ENCODE data around the gene SPINK7. TPM values are rescaled to one million over a fixed set of nuclear protein-coding genes. Genes with fewer than 3 reads are reported as not detected.

SPINK7 gene
- total RNA-seq, 2 donors from 2014 or later = not detected

GRCh38 chr5:148342371-148343045, 30.3 kb downstream of the SPINK7 start:
- H3K4me1 ChIP-seq (ENCODE audit: control insufficient read depth, insufficient read depth, low read length) = no peaks in the 10 kb centered on the region
- no peaks in the 10 kb centered on the region for H3K9me3 ChIP-seq (ENCODE audit: control insufficient read depth, low read length)
- no peak overlapping the region for H3K27ac Mint-ChIP-seq
- DNase-seq = no peak
- TF ChIP-seq CTCF (conservative IDR thresholded peaks at IDR 0.05) = no peak
- no peaks in the 10 kb centered on the region for H3K9me3 Mint-ChIP-seq
- no peaks in the 10 kb centered on the region for H3K4me1 Mint-ChIP-seq
- H3K27me3 ChIP-seq (ENCODE audit: control insufficient read depth, insufficient read depth, low read length, poor library complexity, severe bottlenecking) = no peaks in the 10 kb centered on the region
- H3K36me3 Mint-ChIP-seq (ENCODE audit: low read depth) = no peaks in the 10 kb centered on the region
- H3K36me3 ChIP-seq (ENCODE audit: control insufficient read depth, insufficient read depth, low read length) = no peaks in the 10 kb centered on the region
- no peak overlapping the region for H3K27ac ChIP-seq (ENCODE audit: low read depth, low read length)
- WGBS, 2 experiments (ENCODE audit: insufficient coverage in 1 of 2, insufficient read length in 1 of 2) = 85 to 86% methylated on average over 1 of the region's 2 CpGs
- H3K27me3 Mint-ChIP-seq (ENCODE audit: insufficient read depth) = peaks cover 3% of the 10 kb centered on the region
- H3K9ac ChIP-seq (ENCODE audit: extremely low read depth, low read length, poor library complexity, severe bottlenecking) = no peak overlapping the region
- H3K4me3 Mint-ChIP-seq = no peak overlapping the region
- H3K4me3 ChIP-seq (ENCODE audit: low read length) = no peak overlapping the region

GRCh38 chr5:148343046-148343407, 30.8 kb downstream of the SPINK7 start:
- Histone ChIP-seq H3K27me3 (ENCODE audit: control insufficient read depth, insufficient read depth, low read length, poor library complexity, severe bottlenecking) (no peaks in the 10 kb centered on the region), H3K9ac (ENCODE audit: extremely low read depth, low read length, poor library complexity, severe bottlenecking) (no peak overlapping the region), H3K4me3 (ENCODE audit: low read length) (no peak overlapping the region), H3K4me1 (ENCODE audit: control insufficient read depth, insufficient read depth, low read length) (no peaks in the 10 kb centered on the region), H3K27ac (ENCODE audit: low read depth, low read length) (no peak overlapping the region), H3K36me3 (ENCODE audit: control insufficient read depth, insufficient read depth, low read length) (no peaks in the 10 kb centered on the region), H3K9me3 (ENCODE audit: control insufficient read depth, low read length) (no peaks in the 10 kb centered on the region)
- no peaks in the 10 kb centered on the region for H3K9me3 Mint-ChIP-seq
- H3K27ac Mint-ChIP-seq = no peak overlapping the region
- H3K27me3 Mint-ChIP-seq (ENCODE audit: insufficient read depth) = peaks cover 3% of the 10 kb centered on the region
- TF ChIP-seq CTCF (conservative IDR thresholded peaks at IDR 0.05) = no peak
- no peak overlapping the region for H3K4me3 Mint-ChIP-seq
- peak; percentile 38 for DNase-seq
- no peaks in the 10 kb centered on the region for H3K4me1 Mint-ChIP-seq
- WGBS, 2 experiments (ENCODE audit: insufficient coverage in 1 of 2, insufficient read length in 1 of 2) = 87 to 100% methylated on average over 1 to 2 of the region's 2 CpGs
- no peaks in the 10 kb centered on the region for H3K36me3 Mint-ChIP-seq (ENCODE audit: low read depth)

GRCh38 chr5:148343603-148344487, 31.6 kb downstream of the SPINK7 start:
- Histone ChIP-seq H3K27ac (ENCODE audit: low read depth, low read length) (no peak overlapping the region), H3K36me3 (ENCODE audit: control insufficient read depth, insufficient read depth, low read length) (no peaks in the 10 kb centered on the region), H3K27me3 (ENCODE audit: control insufficient read depth, insufficient read depth, low read length, poor library complexity, severe bottlenecking) (no peaks in the 10 kb centered on the region), H3K9me3 (ENCODE audit: control insufficient read depth, low read length) (no peaks in the 10 kb centered on the region), H3K4me3 (ENCODE audit: low read length) (no peak overlapping the region), H3K9ac (ENCODE audit: extremely low read depth, low read length, poor library complexity, severe bottlenecking) (no peak overlapping the region), H3K4me1 (ENCODE audit: control insufficient read depth, insufficient read depth, low read length) (no peaks in the 10 kb centered on the region)
- no peak overlapping the region for H3K4me3 Mint-ChIP-seq
- H3K27ac Mint-ChIP-seq = no peak overlapping the region
- no peaks in the 10 kb centered on the region for H3K36me3 Mint-ChIP-seq (ENCODE audit: low read depth)
- WGBS, 2 experiments (ENCODE audit: insufficient coverage in 1 of 2, insufficient read length in 1 of 2) = 85% methylated on average over 7 of the region's 7 CpGs; no CpG with 5 or more reads in 1 of the 2 experiments
- no peaks in the 10 kb centered on the region for H3K4me1 Mint-ChIP-seq
- DNase-seq = no peak
- TF ChIP-seq CTCF (conservative IDR thresholded peaks at IDR 0.05) = no peak
- H3K27me3 Mint-ChIP-seq (ENCODE audit: insufficient read depth) = peaks cover 3% of the 10 kb centered on the region
- H3K9me3 Mint-ChIP-seq = no peaks in the 10 kb centered on the region

Data from endodermal cell (in vitro differentiated cells).